DOHH2 (cell line): ENCODE results near the gene GH2.
"Not testable (repeated sequence)": the region's sequence is repeated elsewhere in the genome, so short reads cannot be mapped to it uniquely, and the experiment has no call there.

Experiments used
- H3F3A ChIP-seq: fragments of 200-600 bp; sonication (generic), shearing (Covaris generic); 2 replicates; pipeline ENCODE4 v1.6.0; 2016; ENCODE audit warnings: antibody characterized with exemption, mild to moderate bottlenecking; ENCODE audit not compliant: control insufficient read depth, insufficient read depth
- H3K27ac ChIP-seq: fragments of 200-600 bp; sonication (generic); 2 replicates; pipeline ENCODE4 v1.5.1; 2014; ENCODE audit warnings: low read depth, mild to moderate bottlenecking, low read length, moderate library complexity
- H3K27me3 ChIP-seq: fragments of 200-600 bp; sonication (generic); 2 replicates; pipeline ENCODE4 v1.6.1; 2014; ENCODE audit warnings: mild to moderate bottlenecking, low read length, mixed read lengths; ENCODE audit not compliant: control insufficient read depth
- H3K36me3 ChIP-seq: fragments of 200-600 bp; sonication (generic); 2 replicates; pipeline ENCODE4 v1.6.1; 2014; ENCODE audit warnings: mild to moderate bottlenecking, low read length, moderate library complexity, mixed read lengths; ENCODE audit not compliant: control insufficient read depth
- H3K4me1 ChIP-seq: fragments of 200-600 bp; sonication (generic); 2 replicates; pipeline ENCODE4 v1.6.1; 2014; ENCODE audit warnings: mild to moderate bottlenecking, low read length, mixed read lengths; ENCODE audit not compliant: control insufficient read depth
- H3K4me2 ChIP-seq: fragments of 200-600 bp; sonication (generic); 2 replicates; pipeline ENCODE4 v1.6.0; 2014; ENCODE audit warnings: mild to moderate bottlenecking, low read length, moderate library complexity
- H3K4me3 ChIP-seq: fragments of 200-600 bp; sonication (generic); 2 replicates; pipeline ENCODE4 v1.5.1; 2014; ENCODE audit warnings: mild to moderate bottlenecking, low read length, mixed read lengths
- H3K79me2 ChIP-seq: fragments of 200-600 bp; sonication (generic); 2 replicates; pipeline ENCODE4 v1.6.1; 2014; ENCODE audit warnings: mild to moderate bottlenecking, low read length, mixed read lengths; ENCODE audit not compliant: control insufficient read depth
- H3K9me2 ChIP-seq: fragments of 200-600 bp; sonication (generic); replicated peaks from 2 replicates; pipeline ENCODE4 v1.6.1; 2014; ENCODE audit warnings: mild to moderate bottlenecking, low read length, mixed read lengths; ENCODE audit not compliant: control insufficient read depth
- H3K9me3 ChIP-seq: fragments of 200-600 bp; sonication (generic); 2 replicates; pipeline ENCODE4 v1.6.1; 2014; ENCODE audit warnings: antibody characterized with exemption, low read length, mixed read lengths; ENCODE audit not compliant: control insufficient read depth, insufficient read depth
- H4K20me1 ChIP-seq: fragments of 200-600 bp; sonication (generic); 2 replicates; pipeline ENCODE4 v1.6.0; 2014; ENCODE audit warnings: low read depth, mild to moderate bottlenecking, antibody characterized with exemption, low read length, moderate library complexity; ENCODE audit not compliant: control insufficient read depth, insufficient read depth

The GH2 gene

DNA sequence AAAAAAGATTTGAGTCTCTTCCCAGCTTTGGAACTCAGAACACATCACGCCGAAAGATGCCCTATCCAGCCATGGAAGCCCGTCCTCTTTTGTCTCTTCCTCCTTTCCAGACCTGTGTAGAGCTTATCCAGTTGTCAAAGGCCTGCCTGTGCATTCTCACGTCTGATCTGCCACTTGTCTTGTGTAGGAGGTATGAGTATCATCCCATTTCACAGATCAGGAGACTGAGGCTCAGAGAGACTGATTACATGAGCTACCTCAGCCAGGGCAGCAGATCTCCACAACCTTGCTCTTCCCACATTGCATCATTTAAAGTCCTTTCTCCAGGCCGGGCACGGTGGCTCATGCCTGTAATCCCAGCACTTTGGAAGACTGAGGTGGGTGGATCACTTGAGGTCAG lies 7.1 kb downstream of the GH2 start:
- H3K79me2 ChIP-seq, H3K9me3 ChIP-seq, H3K4me2 ChIP-seq, H3K4me3 ChIP-seq, H3K36me3 ChIP-seq, H4K20me1 ChIP-seq, H3F3A ChIP-seq, H3K27ac ChIP-seq, H3K9me2 ChIP-seq, H3K27me3 ChIP-seq: not testable (repeated sequence)
- H3K4me1 ChIP-seq = peaks cover 23% of the 10 kb centered on the region

DNA sequence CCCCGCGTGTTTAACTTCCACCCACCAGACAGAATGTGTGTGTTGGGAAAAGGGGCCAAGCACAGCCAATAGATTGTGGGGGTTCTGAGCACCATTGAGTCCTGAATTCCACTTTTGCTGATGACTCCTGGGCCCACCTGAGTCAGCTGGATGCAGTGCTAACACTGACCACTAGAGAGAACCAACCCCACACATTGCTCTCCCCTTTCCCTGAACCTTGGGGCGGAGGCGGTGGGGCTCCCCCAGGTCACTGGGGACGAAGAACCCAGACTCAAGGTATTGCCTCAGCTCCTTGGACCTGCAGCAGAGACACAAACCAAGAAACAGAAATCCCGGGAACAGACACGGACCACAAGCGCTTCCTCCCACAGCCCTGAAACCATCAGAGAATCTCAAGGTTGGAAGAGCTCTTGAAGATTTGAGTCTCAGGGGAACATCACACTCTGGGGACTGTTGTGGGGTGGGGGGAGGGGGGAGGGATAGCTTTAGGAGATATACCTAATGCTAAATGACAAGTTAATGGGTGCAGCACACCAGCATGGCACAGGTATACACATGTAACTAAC lies 7.6 kb downstream of the GH2 start:
- not testable (repeated sequence) for H3K27me3 ChIP-seq, H3K9me3 ChIP-seq, H3K79me2 ChIP-seq, H4K20me1 ChIP-seq, H3K4me2 ChIP-seq, H3K4me3 ChIP-seq, H3K36me3 ChIP-seq, H3K27ac ChIP-seq, H3K9me2 ChIP-seq, H3F3A ChIP-seq
- peaks cover 22% of the 10 kb centered on the region for H3K4me1 ChIP-seq

DNA sequence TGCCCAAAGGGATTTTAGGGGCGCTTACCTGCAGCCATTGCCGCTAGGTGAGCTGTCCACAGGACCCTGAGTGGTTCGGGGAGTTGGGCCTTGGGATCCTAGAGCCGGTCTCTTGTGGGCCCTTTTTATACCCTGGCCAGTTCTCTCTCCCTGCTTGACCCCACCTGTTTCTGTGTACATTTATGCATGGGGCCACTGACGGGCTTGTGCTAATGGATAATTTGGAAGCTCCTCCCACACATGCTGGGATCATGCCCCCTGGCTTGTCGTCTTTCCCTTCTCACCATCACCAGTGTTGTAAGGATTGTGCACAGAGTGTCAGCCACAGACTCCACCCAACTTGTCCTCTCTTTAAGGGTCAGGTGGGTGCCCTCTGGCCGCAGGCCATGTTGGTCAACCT lies 8.2 kb downstream of the GH2 start, which contains the start of gene CSH2:
CSH2 (minus strand) TSS at position 101 of the 400 bp plus-strand sequence; CDS start at position 38, 63 bp downstream.
- not testable (repeated sequence) for H3K27ac ChIP-seq, H3K27me3 ChIP-seq, H4K20me1 ChIP-seq, H3K79me2 ChIP-seq, H3K4me3 ChIP-seq, H3F3A ChIP-seq, H3K9me2 ChIP-seq, H3K4me2 ChIP-seq, H3K36me3 ChIP-seq, H3K9me3 ChIP-seq
- H3K4me1 ChIP-seq = peaks cover 16% of the 10 kb centered on the region

DNA sequence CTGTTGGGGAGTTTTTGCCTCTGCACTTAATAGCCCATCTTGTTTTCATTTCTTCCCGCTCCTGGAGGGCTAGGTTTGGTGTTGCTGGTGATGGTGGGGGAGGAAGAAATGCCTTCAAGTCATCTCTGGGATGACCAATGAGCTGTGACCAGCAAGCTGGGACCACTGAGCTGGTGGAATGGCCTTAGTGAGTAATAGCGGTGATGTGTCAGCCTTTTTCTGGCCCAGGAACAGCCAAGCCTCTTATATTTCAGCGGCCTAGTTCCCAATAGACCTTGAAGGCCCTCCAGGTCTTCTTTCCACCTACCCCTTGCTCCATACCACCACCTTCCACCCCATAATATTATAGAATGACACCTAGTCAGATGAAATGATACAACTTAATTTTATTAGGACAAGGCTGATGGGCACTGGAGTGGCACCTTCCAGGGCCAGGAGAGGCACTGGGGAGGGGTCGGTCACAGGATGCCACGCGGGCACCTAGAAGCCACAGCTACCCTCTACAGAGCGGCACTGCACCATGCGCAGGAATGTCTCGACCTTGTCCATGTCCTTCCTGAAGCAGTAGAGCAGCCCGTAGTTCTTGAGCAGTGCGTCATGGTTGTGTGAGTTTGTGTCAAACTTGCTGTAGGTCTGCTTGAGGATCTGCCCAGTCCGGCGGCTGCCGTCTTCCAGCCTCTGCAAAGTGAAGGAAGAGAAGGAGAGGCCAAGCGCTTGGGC lies 9.9 kb downstream of the GH2 start:
- H3K27me3 ChIP-seq, H3K27ac ChIP-seq, H3K36me3 ChIP-seq, H3K9me2 ChIP-seq, H3K4me1 ChIP-seq, H4K20me1 ChIP-seq, H3K4me2 ChIP-seq, H3F3A ChIP-seq, H3K79me2 ChIP-seq, H3K4me3 ChIP-seq, H3K9me3 ChIP-seq: not testable (repeated sequence)

DNA sequence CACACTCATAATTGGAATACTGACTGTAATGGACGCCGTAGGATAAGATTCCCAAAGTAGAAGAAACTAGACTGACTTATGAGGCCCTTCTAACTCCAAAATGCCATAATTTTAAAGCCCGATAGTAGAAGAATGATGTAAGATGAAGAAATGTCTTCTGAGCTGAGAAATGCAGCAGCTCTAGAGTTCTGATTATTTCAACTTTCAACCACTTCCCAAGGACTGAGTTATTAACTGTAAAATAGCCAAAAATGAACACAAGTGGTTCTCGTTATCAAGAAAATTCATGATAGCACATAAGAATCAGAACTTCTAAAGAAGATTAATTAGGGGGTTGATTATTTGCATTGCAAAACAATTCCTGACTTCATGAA lies 11.5 kb downstream of the GH2 start:
- H3K4me3 ChIP-seq, H3F3A ChIP-seq, H3K4me2 ChIP-seq, H4K20me1 ChIP-seq, H3K36me3 ChIP-seq, H3K9me2 ChIP-seq, H3K27me3 ChIP-seq, H3K27ac ChIP-seq, H3K9me3 ChIP-seq, H3K79me2 ChIP-seq: not testable (repeated sequence)
- H3K4me1 ChIP-seq = peaks cover 16% of the 10 kb centered on the region
